CD4-positive, alpha-beta T cell treated with Interferon alpha-2 for 1 hour (primary cell): Measurements from ENCODE around the gene UBL7.

Source experiments
- DNase-seq, 2 donors: peaks; one replicate each; pipeline ENCODE4 v3.0.0-alpha.2; 2020 to 2022

Gene UBL7

GRCh38 chr15:74438206-74438605, 22.8 kb downstream of the UBL7 start:
- no peak for DNase-seq

- DNase-seq: no peak
Measured at GRCh38 chr15:74434263-74435136, 26.5 kb downstream of the UBL7 start.

- DNase-seq: peak; percentile 84 to 85
Measured at GRCh38 chr15:74433592-74434262, 27.2 kb downstream of the UBL7 start, which contains the start of gene SEMA7A. SEMA7A (minus strand) TSS chr15:74433958; CDS start chr15:74433918, 40 bp downstream.

- no peak for DNase-seq
Measured at GRCh38 chr15:74432968-74433591, 27.9 kb downstream of the UBL7 start.

- DNase-seq: no peak
Measured at GRCh38 chr15:74432271-74432967, 28.5 kb downstream of the UBL7 start.

- no peak for DNase-seq
Measured at GRCh38 chr15:74431645-74432044, 29.3 kb downstream of the UBL7 start.

GRCh38 chr15:74431116-74431515, 29.8 kb downstream of the UBL7 start:
- DNase-seq: no peak

- DNase-seq: peak in 1 of 2 donors; percentile 21
Measured at GRCh38 chr15:74430510-74430951, 30.4 kb downstream of the UBL7 start.

GRCh38 chr15:74429781-74430400, 31.1 kb downstream of the UBL7 start:
- DNase-seq: no peak

- DNase-seq: no peak
Measured at GRCh38 chr15:74428970-74429780, 31.8 kb downstream of the UBL7 start.

- DNase-seq: peak in 1 of 2 donors; percentile 13
Measured at GRCh38 chr15:74428442-74428787, 32.5 kb downstream of the UBL7 start.

GRCh38 chr15:74427607-74428441, 33.1 kb downstream of the UBL7 start:
- DNase-seq: no peak

- no peak for DNase-seq
Measured at GRCh38 chr15:74426404-74427281, 34.3 kb downstream of the UBL7 start.

GRCh38 chr15:74425630-74426029, 35.3 kb downstream of the UBL7 start:
- no peak for DNase-seq

GRCh38 chr15:74424901-74425528, 35.9 kb downstream of the UBL7 start:
- no peak for DNase-seq

- no peak for DNase-seq
Measured at GRCh38 chr15:74423431-74424257, 37.3 kb downstream of the UBL7 start.

- DNase-seq: no peak
Measured at GRCh38 chr15:74422652-74423430, 38.1 kb downstream of the UBL7 start.
